ENCODE data around the gene MAD2L2.

The MAD2L2 gene

GRCh38 chr1:11712285-11712684 is 31.3 kb upstream of the MAD2L2 start:
- no peak for TF ChIP-seq CTCF (IDR thresholded peaks at IDR 0.05)

GRCh38 chr1:11711490-11711889 is 30.5 kb upstream of the MAD2L2 start:
- TF ChIP-seq CTCF (IDR thresholded peaks at IDR 0.05), result no peak

- TF ChIP-seq CTCF (IDR thresholded peaks at IDR 0.05), result no peak
Measured at GRCh38 chr1:11708554-11709350, 27.8 kb upstream of the MAD2L2 start.

- no peak for TF ChIP-seq CTCF (IDR thresholded peaks at IDR 0.05)
Measured at GRCh38 chr1:11707621-11708276, 26.8 kb upstream of the MAD2L2 start.

- no peak for TF ChIP-seq CTCF (IDR thresholded peaks at IDR 0.05)
Measured at GRCh38 chr1:11706292-11706691, 25.3 kb upstream of the MAD2L2 start.

GRCh38 chr1:11705596-11705995 is 24.6 kb upstream of the MAD2L2 start:
- TF ChIP-seq CTCF (IDR thresholded peaks at IDR 0.05), result no peak

- TF ChIP-seq CTCF (IDR thresholded peaks at IDR 0.05), result no peak
Measured at GRCh38 chr1:11704691-11705475, 23.9 kb upstream of the MAD2L2 start.
